ENCODE results near the gene SEMA3F. TPM values are rescaled to one million over a fixed set of nuclear protein-coding genes. Genes with fewer than 3 reads are reported as not detected.

The SEMA3F gene
- total and polyA plus RNA-seq, 2 of the 4 experiments (the other 2 are of a cell fraction) = 7.3 to 23.3 TPM

- TF ChIP-seq CTCF (conservative IDR thresholded peaks at IDR 0.05; ENCODE audit: low read depth, low read length) = no peak
Observed at GRCh38 chr3:50171540-50172301, 16.6 kb downstream of the SEMA3F start (continued).

- Histone ChIP-seq H3K36me3 (ENCODE audit: control insufficient read depth, insufficient read depth, low read length) (peaks cover 29% of the 10 kb centered on the region), H4K20me1 (ENCODE audit: insufficient read depth, low read length) (no peaks in the 10 kb centered on the region; the same call in 1 of the 2 replicates), H3K9me3 (ENCODE audit: control insufficient read depth, insufficient read depth, low read length) (no peaks in the 10 kb centered on the region), H2BK120ac (ENCODE audit: low read depth, low read length) (no peak overlapping the region), H3K4me3 (ENCODE audit: insufficient read depth, low read depth, low read length) (no peak overlapping the region), H2AK5ac (ENCODE audit: low read depth, low read length) (no peak overlapping the region), H3K79me1 (ENCODE audit: low read depth in 1 of 2, low read length in 2 of 2) (peaks cover 9 to 58% of the 10 kb centered on the region in 2 experiments), H3K56ac (ENCODE audit: extremely low read depth, insufficient read depth, low read length) (no peak overlapping the region), H3K4ac (ENCODE audit: low read depth, low read length) (0 out of 2 replicates have a peak overlapping the region, but pooled peaks have one; percentile 4), H3K23ac (ENCODE audit: low read depth, low read length) (no peak overlapping the region), H3K27me3 (ENCODE audit: control insufficient read depth, insufficient read depth, low read length) (no peaks in the 10 kb centered on the region), H3K4me1 (ENCODE audit: control insufficient read depth, insufficient read depth, low read length) (peaks cover 17% of the 10 kb centered on the region), H3K18ac (ENCODE audit: low read depth, low read length) (no peak overlapping the region), H2BK20ac (ENCODE audit: low read depth, low read length) (0 out of 2 replicates have a peak overlapping the region, but pooled peaks have one; percentile 30), H2BK15ac (ENCODE audit: low read depth, low read length) (no peak overlapping the region), H3K9ac (ENCODE audit: low read depth, low read length) (no peak overlapping the region), H2BK5ac (ENCODE audit: low read depth, low read length, poor library complexity, severe bottlenecking) (no peak overlapping the region), H3K27ac (ENCODE audit: insufficient read depth, low read length) (no peak overlapping the region), H4K8ac (ENCODE audit: low read depth in 2 of 2, low read length in 2 of 2) (no peak overlapping the region), H2AK9ac (replicated peaks; ENCODE audit: low read depth, low read length, poor library complexity) (no peak overlapping the region), H2AFZ (replicated peaks; ENCODE audit: low read length, poor library complexity) (no peak overlapping the region), H4K91ac (ENCODE audit: insufficient read depth, low read depth, low read length) (no peak overlapping the region), H3K4me2 (ENCODE audit: low read depth, low read length) (no peak overlapping the region), H4K5ac (ENCODE audit: low read depth, low read length) (no peak overlapping the region), H3K9me1 (ENCODE audit: insufficient read depth, low read length) (peaks cover 15% of the 10 kb centered on the region), H3K14ac (replicated peaks; ENCODE audit: low read depth, low read length) (no peak overlapping the region)
- CTCF ChIA-PET = interaction anchor here (1.1 kb wide), 1 partner anchor 16 kb away, joined by 3 read pairs; no protein-coding TSS in a partner anchor
- intact Hi-C loops (cut with micrococcal nuclease) = no loop called here
- dilution Hi-C loops (cut with HindIII; ENCODE audit: low sequenced_read_pairs, unreplicated experiment) = no loop called here
- POLR2A ChIA-PET (ENCODE audit: unreplicated experiment) = no interaction called here
- no TSS peak for BruUV-seq (replicated peaks)
- DNase-seq = no peak
- 100% methylated on average over 4 of the region's 8 CpGs; no CpG with 5 or more reads in 1 of the 2 experiments for WGBS, 2 experiments (ENCODE audit: extremely low coverage in 2 of 2, insufficient read length in 1 of 2)
- in situ Hi-C loops (cut with MboI; ENCODE audit: low sequenced_read_pairs) = no loop called here
- TF ChIP-seq MAFK (IDR thresholded peaks at IDR 0.05; ENCODE audit: low read depth, low read length) = no peak
- ATAC-seq (ENCODE audit: low read depth) = no peak
Observed at GRCh38 chr3:50172626-50173220, 17.6 kb downstream of the SEMA3F start.
